HG03103 (cell line): ENCODE measurements around the gene TNFAIP6.
"Not testable (repeated sequence)": the region's sequence is repeated elsewhere in the genome, so short reads cannot be mapped to it uniquely, and the experiment has no call there.

Source experiments
- ATAC-seq: cut with Tn5 transposase; IDR thresholded peaks from one replicate; pipeline ENCODE4 v1.9.1; 2021; ENCODE audit warnings: low read depth; ENCODE audit not compliant: unreplicated experiment

TNFAIP6 gene, protein sequence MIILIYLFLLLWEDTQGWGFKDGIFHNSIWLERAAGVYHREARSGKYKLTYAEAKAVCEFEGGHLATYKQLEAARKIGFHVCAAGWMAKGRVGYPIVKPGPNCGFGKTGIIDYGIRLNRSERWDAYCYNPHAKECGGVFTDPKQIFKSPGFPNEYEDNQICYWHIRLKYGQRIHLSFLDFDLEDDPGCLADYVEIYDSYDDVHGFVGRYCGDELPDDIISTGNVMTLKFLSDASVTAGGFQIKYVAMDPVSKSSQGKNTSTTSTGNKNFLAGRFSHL

DNA sequence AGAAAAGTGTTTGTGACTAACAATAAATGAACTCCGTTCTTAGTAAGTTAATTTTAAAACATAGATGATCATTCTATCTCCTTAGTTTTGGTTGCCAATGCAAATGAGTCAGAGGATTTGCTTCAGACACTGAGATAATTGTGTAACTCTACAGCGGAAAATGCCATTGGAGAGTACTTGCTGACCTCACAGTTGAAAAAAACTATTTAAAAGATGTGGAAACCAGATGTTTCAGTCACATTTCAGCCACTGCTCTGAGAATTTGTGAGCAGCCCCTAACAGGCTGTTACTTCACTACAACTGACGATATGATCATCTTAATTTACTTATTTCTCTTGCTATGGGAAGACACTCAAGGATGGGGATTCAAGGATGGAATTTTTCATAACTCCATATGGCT lies at the start of gene TNFAIP6:
Gene TNFAIP6 (plus strand): TSS at position 234 of the 400 bp plus-strand sequence. CDS start 75 bp downstream, at position 309.
- ATAC-seq = no peak

DNA sequence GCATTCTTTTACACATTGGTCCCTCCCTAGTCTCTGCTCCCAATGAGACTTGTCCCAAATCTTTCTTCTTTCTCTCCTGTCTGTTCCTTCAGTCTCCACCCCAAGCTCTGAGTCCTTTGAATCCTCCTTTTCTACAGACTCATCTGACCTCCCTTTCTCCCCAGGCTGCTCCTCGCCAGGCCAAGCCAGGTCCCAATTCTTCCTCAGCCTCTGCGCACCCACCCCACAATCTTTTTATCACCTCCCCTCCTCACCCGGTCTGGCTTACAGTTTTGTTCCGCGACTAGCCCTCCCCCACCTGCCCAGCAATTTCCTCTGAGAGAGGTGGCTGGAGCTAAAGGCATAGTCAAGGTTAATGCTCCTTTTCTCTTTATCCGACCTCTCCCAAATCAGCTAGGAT lies 47.1 kb upstream of the TNFAIP6 start:
- ATAC-seq = not testable (repeated sequence)

DNA sequence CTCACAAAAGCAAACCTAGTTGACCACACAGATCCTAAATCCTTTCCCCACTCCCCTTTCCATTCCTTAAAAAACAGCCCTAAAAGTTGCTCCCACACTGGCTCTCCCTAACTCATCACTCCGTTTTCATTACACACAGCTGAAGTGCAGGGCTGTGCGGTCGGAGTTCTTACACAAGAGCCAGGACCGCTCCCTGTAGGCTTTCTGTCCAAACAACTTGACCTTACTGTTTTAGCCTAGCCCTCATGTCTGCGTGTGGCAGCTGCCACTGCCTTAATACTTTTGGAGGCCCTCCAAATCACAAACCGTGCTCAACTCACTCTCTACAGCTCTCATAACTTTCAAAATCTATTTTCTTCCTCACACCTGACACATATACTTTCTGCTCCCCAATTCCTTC lies 45.0 kb upstream of the TNFAIP6 start:
- not testable (repeated sequence) for ATAC-seq

DNA sequence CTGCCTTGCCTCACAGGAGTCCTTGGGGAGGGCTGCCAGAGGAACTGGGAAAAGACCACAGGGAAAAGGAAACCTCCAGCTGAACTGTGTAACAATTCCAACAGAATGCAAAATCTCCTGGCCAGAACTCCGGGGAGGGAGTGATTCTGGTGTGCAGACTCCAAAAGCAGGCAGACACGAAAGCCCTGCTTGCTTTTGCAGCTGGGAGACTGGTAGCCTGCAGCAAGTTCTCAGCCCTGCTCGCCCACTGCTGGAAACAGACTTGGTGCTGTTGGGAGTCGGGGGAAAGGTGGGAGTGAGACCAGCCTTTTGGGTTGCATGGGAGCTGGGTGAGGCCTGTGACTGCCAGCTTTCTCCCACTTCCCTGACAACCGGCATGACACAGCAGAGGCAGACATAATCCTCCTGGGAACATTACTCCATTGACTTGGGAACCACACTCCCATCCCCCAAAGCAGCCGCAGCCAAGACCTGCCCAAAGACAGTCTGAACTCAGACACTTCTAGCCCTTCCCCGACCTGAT lies 42.0 kb upstream of the TNFAIP6 start:
- ATAC-seq = no peak

DNA sequence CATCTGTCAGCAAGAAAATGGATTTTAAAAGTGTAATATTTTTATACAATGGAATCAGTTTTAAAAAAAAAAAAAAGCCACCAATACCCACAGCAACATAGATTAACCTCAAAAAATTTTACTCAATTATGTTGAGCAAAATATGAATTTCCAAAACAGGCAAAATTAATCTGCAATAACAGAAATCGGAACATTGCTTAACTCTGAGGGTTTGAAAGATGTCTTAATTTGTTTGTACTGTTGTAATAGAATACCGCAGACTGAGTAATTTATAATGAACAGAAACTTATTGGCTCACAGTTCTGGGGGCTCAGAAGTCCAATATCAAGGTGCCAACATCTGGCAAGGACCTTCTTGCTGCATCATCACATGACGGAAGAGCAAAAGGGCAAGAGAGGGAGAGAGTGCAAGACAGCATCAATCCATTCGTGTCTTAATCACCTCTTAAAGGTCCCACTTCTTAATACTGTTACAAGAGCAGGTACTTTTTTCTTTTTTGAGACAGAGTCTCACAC lies 31.8 kb upstream of the TNFAIP6 start:
- no peak for ATAC-seq

DNA sequence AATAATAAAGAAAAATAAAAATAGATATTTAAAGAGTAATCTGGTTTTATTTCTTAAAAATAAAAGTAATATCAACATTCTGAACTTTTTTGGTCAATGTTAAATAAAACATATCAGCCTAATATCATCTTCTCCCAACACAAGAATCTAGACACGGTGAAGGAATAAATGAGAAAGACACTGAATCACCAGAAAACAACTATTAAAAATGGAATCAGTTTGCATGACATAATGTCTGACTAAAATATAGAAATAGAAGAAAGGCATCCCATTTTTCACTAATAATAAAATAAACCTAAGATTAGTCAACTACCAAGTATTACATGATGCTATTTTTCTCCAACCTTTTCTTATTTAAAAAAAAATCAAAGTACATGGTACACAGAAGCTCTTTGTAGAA lies 30.8 kb upstream of the TNFAIP6 start:
- ATAC-seq = no peak

DNA sequence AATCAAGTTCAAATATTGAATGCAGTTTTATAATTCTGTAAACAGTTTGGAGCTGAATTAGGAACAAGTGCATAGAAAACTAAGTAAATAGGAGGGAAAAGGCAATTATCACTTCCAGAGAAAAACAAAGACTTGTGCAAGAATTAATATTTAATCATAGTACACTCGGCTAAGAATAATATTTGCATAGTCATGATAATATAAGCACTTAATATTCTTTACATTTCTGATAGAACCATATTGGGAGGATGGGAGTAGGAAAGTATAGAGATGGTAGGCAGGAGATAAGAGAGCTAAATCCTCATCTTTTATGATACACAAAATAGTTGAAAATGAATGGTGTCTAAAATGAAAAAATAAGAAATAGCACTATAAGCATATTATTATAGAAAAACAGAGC lies 27.4 kb upstream of the TNFAIP6 start:
- no peak for ATAC-seq

DNA sequence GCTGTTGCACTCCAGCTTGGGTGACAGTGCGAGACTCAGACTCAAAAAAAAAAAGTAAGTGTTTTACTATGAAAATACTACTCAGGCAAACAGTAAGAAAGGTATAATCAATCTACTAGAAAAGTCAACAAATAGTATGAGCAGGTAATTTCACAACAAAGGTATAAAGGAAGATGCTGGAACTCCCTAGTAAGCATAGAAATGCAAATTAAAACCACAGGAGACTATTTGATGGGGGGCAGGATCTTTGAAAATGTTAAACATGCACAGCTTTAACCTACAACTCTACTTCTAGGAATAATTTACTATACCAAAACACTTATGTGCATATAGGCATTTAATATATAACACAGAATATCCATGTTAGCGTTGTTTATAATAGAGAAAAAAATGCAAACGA lies 24.3 kb upstream of the TNFAIP6 start:
- ATAC-seq = no peak

DNA sequence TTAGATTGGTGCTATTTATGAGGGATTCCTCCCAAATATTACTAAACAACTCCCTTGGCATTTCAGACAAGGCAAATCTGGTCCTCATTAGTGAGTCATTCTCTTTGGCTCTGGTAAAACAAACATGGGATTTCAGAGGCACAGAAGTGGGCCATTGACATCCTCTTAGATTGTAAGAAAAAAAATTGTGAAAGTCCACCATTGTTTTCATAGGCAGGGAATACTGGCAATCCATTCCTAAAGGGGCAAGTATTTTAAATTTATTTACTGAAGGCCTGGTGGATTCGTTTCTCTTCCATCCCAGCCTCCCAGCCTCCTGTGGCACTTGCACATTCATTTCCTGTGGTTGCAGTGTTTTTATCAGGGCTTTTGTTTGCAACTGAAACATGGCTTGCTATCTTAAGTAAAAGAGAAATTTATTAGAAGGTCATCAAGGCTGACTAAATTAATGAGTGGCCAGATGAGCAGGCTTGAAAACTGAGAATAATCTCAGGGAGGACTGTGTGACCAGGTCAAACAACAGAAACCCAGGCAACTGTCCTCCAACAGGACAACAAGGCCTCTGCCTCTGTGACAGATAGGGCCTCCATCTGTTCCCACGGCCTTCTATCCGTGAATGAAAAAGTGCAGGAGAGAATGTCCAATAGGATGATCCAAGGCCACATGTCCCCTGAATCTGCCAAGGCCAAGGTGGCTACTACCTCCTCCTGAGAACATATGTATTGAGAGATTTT lies 23.1 kb upstream of the TNFAIP6 start:
- ATAC-seq = no peak

DNA sequence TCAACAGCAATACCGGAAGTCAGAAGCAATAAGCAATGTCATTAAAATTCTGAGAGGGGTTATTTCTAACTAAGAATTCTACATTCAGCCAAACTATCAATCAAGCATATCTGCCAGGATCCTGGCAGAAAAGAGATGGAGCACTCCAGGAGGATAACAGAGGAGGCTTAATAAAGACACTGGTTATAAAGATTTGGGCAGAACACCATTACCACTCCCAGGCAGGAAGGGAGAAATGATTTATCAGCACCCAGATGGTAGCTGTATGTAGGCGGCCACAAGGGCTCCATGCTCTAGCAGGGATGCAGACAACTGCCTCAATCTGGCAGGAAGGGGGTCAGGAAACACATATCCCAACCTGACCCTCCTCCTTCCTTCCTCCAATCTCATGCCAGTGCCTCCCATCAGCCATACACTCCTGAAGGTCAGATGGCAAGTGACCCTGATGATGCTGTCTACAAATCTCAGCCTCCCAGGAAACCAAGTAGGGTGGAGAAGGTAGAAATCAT lies 20.5 kb upstream of the TNFAIP6 start:
- ATAC-seq = no peak

DNA sequence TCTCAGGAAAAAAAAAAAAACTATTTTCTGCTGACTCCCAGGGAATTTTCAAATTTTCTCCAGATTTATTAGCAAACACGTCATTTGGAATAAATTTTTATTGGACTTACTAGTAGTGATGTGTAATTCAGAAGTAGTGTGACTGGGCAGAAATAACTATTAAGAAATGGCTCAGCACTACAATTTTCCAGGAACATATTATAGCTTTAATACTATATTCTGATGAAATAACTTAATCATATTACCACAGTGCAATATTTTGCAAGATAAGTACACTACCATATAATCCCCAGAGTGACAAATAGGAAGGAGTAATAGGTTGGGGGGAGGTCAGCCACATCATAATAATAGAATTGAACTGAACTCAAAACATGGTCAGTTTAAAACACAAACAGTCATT lies 19.7 kb upstream of the TNFAIP6 start:
- ATAC-seq = no peak

DNA sequence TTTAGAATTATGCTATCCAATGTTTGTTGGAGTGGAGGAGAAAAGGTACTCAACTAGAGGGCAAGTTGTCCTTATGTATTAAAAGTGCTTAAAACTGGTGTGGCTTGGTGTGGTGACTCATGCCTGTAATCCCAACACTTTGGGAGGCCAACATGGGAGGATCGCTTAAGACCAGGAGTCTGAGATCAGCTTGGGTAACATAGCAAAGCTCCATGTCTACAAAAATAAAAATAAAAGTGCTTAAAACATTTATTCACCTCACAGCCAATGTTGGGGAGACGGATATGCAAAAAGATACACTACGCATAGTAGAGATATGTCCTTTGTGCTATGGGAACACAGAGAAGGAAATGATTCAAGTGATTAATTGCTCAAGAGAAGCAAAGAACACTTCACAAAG lies 19.3 kb upstream of the TNFAIP6 start:
- ATAC-seq = no peak

DNA sequence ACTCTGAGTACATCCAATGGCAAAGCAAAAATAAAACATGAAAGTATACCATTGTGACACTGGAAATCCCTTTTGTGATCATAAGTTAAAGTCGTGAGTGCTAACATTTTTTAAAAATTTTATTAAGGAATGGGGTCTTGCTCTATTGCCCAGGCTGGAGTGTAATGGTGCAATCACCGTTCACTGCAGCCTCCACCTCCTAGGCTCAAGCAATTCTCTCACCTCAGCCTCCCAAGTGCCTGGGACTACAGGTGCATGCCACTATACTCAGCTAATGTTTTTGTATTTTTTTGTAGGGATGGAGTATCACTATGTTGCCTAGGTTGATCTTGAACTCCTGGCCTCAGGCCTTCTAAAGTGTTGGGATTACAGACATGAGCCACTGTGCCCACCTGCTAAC lies 14.3 kb upstream of the TNFAIP6 start:
- no peak for ATAC-seq

DNA sequence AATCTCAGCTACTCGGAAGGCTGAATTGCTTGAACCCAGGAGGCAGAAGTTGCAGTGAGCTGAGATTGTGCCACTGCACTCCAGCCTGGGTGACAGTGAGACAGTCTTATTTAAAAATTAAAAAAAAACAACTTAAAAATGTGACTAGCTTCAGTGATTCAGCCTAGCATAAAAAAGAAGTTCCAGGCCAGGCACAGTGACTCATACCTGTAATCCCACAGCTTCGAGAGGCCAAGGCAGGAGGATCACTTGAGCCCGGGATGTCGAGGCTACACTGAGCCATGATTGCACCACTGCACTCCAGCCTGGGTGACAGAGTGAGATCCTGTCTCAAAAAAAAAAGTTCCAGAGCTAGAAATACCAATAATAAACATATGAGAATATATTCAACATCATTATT lies 13.2 kb upstream of the TNFAIP6 start:
- not testable (repeated sequence) for ATAC-seq

DNA sequence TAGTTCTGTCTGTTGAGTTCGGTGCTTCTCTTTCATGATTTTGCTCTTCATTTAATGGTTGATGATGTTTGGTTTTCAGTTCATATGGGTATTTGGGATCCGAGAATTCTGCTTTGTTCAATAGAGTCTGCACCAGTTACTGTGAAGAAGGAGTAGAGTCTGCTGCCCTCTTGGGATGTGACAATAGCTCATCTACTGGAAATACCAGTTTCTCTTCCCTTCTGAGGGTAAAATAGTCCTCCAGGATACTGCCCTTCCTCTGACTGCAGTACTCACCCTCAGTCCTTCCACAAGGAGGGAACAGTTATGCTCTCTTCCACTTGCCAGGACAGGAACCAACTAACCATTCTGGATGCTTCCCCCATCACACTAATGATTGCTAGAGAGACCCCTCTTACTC lies 12.5 kb upstream of the TNFAIP6 start:
- ATAC-seq = no peak

DNA sequence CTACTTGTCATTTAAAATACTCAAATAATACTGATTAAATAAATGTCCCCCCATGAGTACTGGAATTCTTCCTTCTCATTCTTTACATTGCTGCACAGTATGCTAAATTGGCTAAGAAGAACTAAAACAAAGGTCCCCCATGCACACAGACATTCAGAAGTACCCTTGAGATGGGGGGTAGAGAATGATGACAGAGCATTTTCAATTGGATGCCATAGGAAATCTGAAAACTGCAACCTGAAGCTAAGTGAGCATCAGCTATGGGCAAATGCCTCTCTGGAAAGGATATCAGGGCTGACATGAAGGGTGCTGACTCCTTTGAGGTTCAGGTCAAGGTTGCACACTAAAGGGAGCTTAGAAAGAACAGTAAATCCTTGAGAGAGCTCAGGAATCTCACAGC lies 10.1 kb upstream of the TNFAIP6 start:
- ATAC-seq = no peak

DNA sequence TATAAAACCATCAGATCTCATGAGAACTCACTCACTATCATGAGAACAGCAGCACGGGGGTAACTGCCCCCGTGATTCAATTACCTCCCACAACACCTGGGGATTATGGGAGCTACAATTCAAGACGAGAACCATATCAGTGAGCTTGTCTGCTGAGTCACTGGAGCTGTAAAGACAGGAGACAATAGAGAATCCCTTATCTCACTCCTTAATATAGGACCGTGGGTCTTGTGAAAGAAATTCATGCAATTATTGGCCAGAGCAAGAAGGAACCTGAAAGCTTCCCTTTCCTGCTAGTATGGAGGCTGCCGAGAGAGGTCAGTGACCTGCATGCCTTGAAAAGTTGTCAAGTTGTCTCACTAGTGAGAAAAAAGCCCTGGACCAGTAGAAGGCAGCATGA lies 9.5 kb upstream of the TNFAIP6 start:
- ATAC-seq = no peak

DNA sequence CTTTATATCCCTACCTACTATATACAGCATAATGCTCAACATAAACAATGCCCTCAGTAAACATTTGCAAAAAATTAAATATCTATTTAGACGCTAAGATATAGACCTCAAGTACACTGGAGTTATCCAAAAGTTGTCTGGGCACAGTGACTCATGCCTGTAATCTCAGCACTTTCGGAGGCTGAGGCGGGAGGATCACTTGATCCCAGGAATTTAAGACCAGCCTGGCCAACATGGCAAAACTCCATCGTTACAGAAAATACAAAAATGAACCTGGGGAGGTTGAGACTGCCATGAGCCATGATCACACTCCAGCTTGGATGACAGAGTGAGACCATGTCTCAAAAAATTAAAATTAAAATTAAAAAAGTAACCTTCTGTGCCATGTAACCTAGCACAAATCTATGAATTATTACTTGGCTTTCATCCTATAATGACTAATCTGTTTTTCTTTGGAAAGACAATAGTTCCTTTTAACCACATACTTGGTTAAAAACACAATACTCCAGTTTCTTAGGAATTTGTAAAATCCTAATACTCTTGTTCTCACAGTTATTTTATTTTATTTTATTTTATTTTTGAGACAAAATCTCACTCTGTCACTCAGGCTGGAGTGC lies 6.7 kb upstream of the TNFAIP6 start:
- ATAC-seq = no peak

DNA sequence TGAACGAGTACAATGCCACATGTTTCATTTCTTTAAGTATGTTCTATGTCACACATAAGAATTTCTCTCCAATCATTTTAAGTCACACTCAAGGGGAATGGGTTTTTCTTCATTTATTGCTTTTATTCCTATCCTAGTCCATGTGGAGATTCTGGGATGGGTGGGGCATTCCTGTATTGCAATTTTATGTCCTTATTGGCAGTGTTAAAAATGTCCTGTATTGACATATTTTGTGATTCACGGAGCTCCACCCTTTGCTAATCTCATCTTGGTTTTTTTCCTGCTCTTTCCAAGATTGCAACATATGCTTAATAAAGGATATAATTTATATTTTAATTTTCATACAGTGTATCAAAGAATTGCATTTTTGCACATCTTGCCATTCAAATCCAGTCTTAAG lies 3.4 kb upstream of the TNFAIP6 start:
- no peak for ATAC-seq

DNA sequence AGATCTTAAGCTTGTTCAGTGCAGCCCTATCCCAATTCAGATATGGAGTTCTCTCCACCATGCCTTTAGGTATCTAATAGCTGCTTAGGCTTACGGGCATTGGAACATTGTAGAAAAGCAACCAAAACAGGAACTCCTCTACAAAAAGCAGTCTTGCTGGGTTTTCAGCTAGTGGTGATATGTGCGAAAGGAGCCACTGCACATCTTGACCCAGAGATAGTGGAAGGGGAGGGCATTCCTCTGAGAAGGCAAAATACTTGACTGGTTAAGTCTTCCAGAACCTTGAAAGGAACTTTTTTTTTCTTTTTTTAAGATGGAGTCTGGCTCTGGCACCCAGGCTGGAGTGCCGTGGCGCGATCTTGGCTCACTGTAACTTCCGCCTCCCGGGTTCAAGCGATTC lies 2.6 kb upstream of the TNFAIP6 start:
- ATAC-seq = no peak
